GM19193 (cell line): Measurements from ENCODE around the gene MYO5C.

Experiments used
- POLR2A ChIP-seq: IDR thresholded peaks from 4 replicates; pipeline ENCODE4 v1.6.1; 2011; ENCODE audit not compliant: insufficient read depth, insufficient read length; ENCODE audit errors: extremely low read depth

MYO5C gene

GRCh38 chr15:52288986-52289385, 6.6 kb downstream of the MYO5C start:
- no peak for TF ChIP-seq POLR2A

- no peak for TF ChIP-seq POLR2A
These were observed 7.3 kb downstream of the MYO5C start for GRCh38 chr15:52288051-52288942.

DNA sequence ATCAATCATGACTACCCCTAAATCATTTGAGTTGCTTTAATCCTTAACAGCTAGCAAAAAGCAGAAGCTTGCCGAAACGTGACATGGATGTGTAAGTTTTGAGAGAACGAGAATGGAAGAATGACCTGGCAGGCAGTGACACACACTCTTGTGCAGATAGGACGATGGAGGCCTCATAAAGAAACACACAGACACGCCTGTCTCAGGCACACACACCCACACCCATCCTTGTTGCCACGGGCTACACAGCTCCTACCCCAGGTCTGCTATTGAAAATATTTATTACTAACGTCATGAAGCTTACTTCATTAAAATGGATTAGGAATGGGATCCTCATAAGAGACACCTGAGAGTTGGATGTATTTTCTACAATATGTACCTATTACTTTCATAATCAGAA, 8.5 kb downstream of the MYO5C start:
- TF ChIP-seq POLR2A: no peak

DNA sequence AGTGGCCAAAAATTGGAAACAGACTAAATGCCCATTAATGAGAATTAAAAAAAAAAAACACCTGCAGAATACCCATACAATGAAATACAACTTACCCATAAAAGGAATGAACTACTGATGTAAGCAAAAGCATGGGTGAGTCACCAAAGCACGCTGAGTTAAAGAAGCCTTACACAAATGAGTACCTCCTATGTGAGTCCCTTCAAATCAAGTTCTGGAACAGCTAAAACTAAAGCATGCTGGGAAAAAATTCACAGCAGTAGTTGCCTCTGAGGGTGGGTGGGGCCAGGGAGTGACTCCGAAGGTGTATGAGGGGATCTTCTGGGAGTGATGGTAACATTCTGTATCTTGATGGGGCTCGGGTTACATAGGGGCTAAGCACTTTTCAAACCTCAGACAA, 11.4 kb downstream of the MYO5C start:
- no peak for TF ChIP-seq POLR2A

DNA sequence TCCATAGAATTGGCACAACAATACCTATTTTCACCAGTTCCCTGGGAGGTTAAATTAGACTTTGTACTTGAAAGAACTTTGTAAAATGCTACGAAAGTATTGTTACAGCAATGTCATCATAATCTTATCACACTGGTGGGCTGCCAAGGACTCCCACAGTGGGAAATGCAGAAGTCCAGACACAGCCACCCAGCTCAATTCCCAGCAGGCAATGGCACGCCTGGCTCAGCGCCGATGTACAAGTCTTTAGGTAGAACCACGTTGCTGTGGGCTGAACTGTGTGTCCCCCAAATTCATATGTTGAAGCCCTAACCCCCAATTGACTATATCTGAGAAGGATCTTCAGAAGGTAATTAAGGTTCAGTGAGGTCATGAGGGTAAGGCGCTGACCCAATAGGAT, 12.3 kb downstream of the MYO5C start:
- TF ChIP-seq POLR2A: no peak

- TF ChIP-seq POLR2A: no peak
These were observed 13.2 kb downstream of the MYO5C start for GRCh38 chr15:52282418-52282817.

- TF ChIP-seq POLR2A: no peak
These were observed 14.2 kb downstream of the MYO5C start for GRCh38 chr15:52281085-52282035.

GRCh38 chr15:52280326-52281084, 15.1 kb downstream of the MYO5C start:
- TF ChIP-seq POLR2A: no peak

GRCh38 chr15:52278636-52279367, 16.8 kb downstream of the MYO5C start:
- no peak for TF ChIP-seq POLR2A

DNA sequence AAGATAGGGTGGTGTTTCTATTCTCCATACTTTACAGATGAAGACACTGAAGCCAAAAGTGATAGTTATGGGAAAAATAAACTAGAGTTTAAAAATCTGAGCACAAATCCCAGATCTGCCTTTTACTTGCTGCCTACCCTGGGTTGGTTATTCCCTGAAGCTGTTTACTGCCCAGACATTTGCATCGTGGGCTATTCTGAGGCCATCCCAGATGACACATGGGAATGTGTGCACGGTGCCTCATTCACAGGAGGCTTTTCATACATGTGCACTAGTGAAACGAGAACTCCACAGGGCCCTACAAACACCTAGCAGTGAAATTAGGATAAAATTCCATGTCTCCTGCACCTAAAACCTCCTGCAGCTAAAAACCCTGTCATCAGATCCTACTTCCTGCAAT, 17.5 kb downstream of the MYO5C start:
- no peak for TF ChIP-seq POLR2A

DNA sequence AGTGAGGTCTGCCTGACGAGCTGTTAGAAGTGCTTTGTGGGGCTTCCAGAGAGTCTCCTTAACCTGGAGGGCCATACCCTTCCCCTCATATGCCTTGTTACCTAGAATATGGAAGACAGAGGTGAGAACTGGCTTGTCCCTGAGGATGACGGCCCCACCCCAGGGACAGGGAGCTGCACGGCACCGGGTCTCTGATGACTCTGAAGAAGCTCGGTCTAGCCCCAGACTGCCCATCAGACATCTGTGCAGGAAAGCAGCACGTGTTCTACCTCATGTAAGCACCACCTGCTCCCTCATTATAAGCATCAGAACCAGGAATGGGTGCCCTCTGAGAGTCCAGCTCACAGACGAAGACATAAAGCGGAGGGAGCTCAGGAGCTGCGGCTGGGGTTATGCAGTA, 18.0 kb downstream of the MYO5C start:
- no peak for TF ChIP-seq POLR2A

- TF ChIP-seq POLR2A: no peak
These were observed 19.3 kb downstream of the MYO5C start for GRCh38 chr15:52276256-52276770.

DNA sequence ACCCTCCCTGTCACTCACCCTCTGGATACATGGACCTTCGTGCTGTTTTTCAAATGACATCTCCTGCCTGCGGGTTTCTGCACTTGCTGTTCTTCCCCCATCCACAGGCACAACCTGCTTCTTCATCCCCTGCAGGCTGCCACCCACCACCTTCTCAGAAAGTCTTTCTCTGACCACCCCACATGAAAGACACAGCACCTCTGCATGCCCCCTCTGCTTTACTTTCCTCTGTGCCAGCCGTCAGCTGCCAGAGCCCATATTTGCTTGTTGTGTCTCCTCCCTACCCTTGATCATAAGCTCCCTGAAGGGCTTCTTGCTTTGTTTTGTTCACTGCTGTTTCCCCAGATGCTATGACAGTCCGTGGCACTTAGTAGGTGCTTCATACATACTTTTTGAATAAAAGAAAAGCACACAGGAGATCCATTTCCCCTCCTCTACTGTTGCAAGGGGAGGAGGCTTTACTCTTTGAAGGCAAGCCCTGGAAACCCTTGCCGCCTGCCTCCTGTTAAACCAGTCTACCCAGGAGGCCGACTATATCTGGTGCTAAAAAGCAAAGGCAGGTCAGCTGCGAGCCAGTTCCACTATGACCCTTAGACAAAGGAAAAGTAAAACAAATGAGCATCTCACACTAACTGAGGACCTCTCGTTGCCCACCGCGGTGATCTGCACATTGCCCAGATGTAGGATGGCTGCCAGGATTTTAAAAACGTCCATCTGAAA, 31.9 kb downstream of the MYO5C start:
- no peak for TF ChIP-seq POLR2A
